Ecto neural progenitor cell (in vitro differentiated cells): ENCODE results near the gene TXNDC11.

Source experiments
- DNase-seq: peaks from one replicate; pipeline ENCODE4 v3.0.0-alpha.2; 2018; ENCODE audit warnings: low spot score

Gene TXNDC11

GRCh38 chr16:11655655-11656054 lies 87.0 kb downstream of the TXNDC11 start:
- peak; percentile 36 for DNase-seq

GRCh38 chr16:11651796-11652195 lies 90.9 kb downstream of the TXNDC11 start:
- no peak for DNase-seq

GRCh38 chr16:11650641-11651591 lies 91.7 kb downstream of the TXNDC11 start:
- DNase-seq: no peak

GRCh38 chr16:11649276-11649675 lies 93.4 kb downstream of the TXNDC11 start:
- DNase-seq: no peak

GRCh38 chr16:11642765-11643116 lies 99.9 kb downstream of the TXNDC11 start:
- no peak for DNase-seq

- no peak for DNase-seq
Measured at GRCh38 chr16:11640987-11641817, 101.5 kb downstream of the TXNDC11 start.

GRCh38 chr16:11639925-11640899 lies 102.4 kb downstream of the TXNDC11 start:
- no peak for DNase-seq

GRCh38 chr16:11639008-11639562 lies 103.6 kb downstream of the TXNDC11 start:
- no peak for DNase-seq

GRCh38 chr16:11638140-11638539 lies 104.5 kb downstream of the TXNDC11 start:
- DNase-seq: no peak

- DNase-seq: no peak
Measured at GRCh38 chr16:11637320-11637719, 105.3 kb downstream of the TXNDC11 start.

- DNase-seq: no peak
Measured at GRCh38 chr16:11636172-11636721, 106.4 kb downstream of the TXNDC11 start.

- DNase-seq: no peak
Measured at GRCh38 chr16:11635679-11636171, 106.9 kb downstream of the TXNDC11 start.

- DNase-seq: no peak
Measured at GRCh38 chr16:11635113-11635652, 107.5 kb downstream of the TXNDC11 start.

- DNase-seq: no peak
Measured at GRCh38 chr16:11634312-11634711, 108.3 kb downstream of the TXNDC11 start.

- no peak for DNase-seq
Measured at GRCh38 chr16:11633113-11633512, 109.5 kb downstream of the TXNDC11 start.

- DNase-seq: peak; percentile 66
Measured at GRCh38 chr16:11632455-11632939, 110.2 kb downstream of the TXNDC11 start.

GRCh38 chr16:11631214-11631613 lies 111.4 kb downstream of the TXNDC11 start:
- no peak for DNase-seq

GRCh38 chr16:11630768-11631056 lies 111.9 kb downstream of the TXNDC11 start:
- DNase-seq: no peak

GRCh38 chr16:11630046-11630767 lies 112.5 kb downstream of the TXNDC11 start:
- no peak for DNase-seq
